ENCODE measurements around the gene CDK2AP2. TPM values are rescaled to one million over a fixed set of nuclear protein-coding genes. Genes with fewer than 3 reads are reported as not detected.

The CDK2AP2 gene
- total and polyA plus RNA-seq, 2 of the 8 experiments (the other 6 are each of a cell fraction or from before 2014, with no cell fraction given), result 49.6 to 65.1 TPM

DNA sequence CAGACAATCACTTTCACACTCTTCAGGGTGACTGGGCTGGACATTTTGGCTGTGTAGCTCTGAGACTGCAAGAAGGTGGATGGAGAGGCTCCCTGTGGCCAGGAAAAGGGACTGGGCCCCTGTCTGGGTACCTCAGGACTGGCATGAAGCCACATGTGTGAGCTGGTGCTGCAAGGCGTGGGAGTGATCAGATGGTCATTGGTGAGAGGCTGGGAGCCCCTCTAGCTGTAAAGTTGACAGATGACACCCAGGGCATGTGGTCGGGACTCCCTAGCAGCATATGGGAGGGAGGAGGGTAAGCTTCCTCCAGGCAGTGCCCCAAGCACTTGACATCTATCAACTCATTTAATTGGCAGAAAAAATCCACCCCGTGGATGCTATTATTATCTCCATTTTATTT, 34.2 kb upstream of the CDK2AP2 start:
- H3K36me3 ChIP-seq (ENCODE audit: control insufficient read depth in 2 of 4, insufficient read depth in 4 of 4, low read length in 3 of 4), result no peaks in the 10 kb centered on the region
- H2BK20ac ChIP-seq (ENCODE audit: low read length), result no peak overlapping the region
- 88% methylated on average over 3 of the region's 3 CpGs; no CpG with 5 or more reads in 1 of the 2 experiments for WGBS, 2 experiments (ENCODE audit: extremely low coverage in 1 of 2, insufficient coverage in 1 of 2, insufficient read length in 1 of 2, insufficient replicate concordance in 2 of 2, low coverage in 1 of 2, low lambda C conversion rate in 2 of 2, missing lambda C conversion rate in 1 of 2)
- H3K56ac ChIP-seq (replicated peaks; ENCODE audit: insufficient read length, low read depth, low read length), result no peak overlapping the region
- no peak overlapping the region for H2BK12ac ChIP-seq (ENCODE audit: low read depth, low read length)
- no peaks in the 10 kb centered on the region for H4K20me1 ChIP-seq (replicated peaks in 1 of 2; ENCODE audit: control insufficient read depth in 1 of 2, insufficient read depth in 2 of 2, low read length in 2 of 2)
- no peak overlapping the region for H2BK120ac ChIP-seq (replicated peaks; ENCODE audit: low read depth, low read length)
- DNase-seq (ENCODE audit: low read depth in 1 of 2, low spot score in 2 of 2), result no peak
- no peaks in the 10 kb centered on the region for H3K79me1 ChIP-seq (ENCODE audit: low read depth, low read length)
- H3K4me1 ChIP-seq (replicated peaks in 1 of 4; ENCODE audit: control insufficient read depth in 3 of 4, insufficient read depth in 4 of 4, low read length in 3 of 4), result peaks cover 0 to 5% (median 0%) of the 10 kb centered on the region in 4 experiments; a peak in 2 of 7 replicates
- no peak for FAIRE-seq
- H3K27ac ChIP-seq (ENCODE audit: low read depth, low read length), result no peak overlapping the region
- no peaks in the 10 kb centered on the region; a peak in 1 of 7 replicates for H3K27me3 ChIP-seq (replicated peaks in 1 of 4; ENCODE audit: control insufficient read depth in 3 of 4, extremely low read depth in 1 of 4, insufficient read depth in 3 of 4, low read length in 3 of 4)
- H3K9ac ChIP-seq (replicated peaks in 1 of 4; ENCODE audit: extremely low read depth in 1 of 4, low read depth in 3 of 4, low read length in 3 of 4), result no peak overlapping the region
- H2BK5ac ChIP-seq (ENCODE audit: low read depth, low read length), result no peak overlapping the region
- H3K9me3 ChIP-seq (ENCODE audit: insufficient read depth in 2 of 2, low read depth in 1 of 2, low read length in 1 of 2), result peaks cover 0 to 6% of the 10 kb centered on the region in 2 experiments; a peak in 1 of 4 replicates
- no peak overlapping the region for H3K18ac ChIP-seq (ENCODE audit: extremely low read depth, low read length)
- H2BK15ac ChIP-seq (ENCODE audit: low read length), result no peak overlapping the region
- no peak overlapping the region for H4K8ac ChIP-seq (ENCODE audit: extremely low read depth, insufficient read depth, low read length)
- CTCF ChIA-PET (ENCODE audit: partially characterized antibody), result interaction anchor here (1.1 to 3.3 kb wide), 5 partner anchors 11 to 72 kb away, joined by 3 to 11 read pairs (median 6); no protein-coding TSS in a partner anchor
- H2AK5ac ChIP-seq (ENCODE audit: low read depth, low read length), result no peak overlapping the region
- H3K4ac ChIP-seq (replicated peaks; ENCODE audit: insufficient read length, low read depth, low read length), result no peak overlapping the region
- POLR2A ChIA-PET (ENCODE audit: partially characterized antibody), result interaction anchor here (1.1 to 1.2 kb wide), 2 partner anchors 24 to 142 kb away, joined by 3 read pairs; no protein-coding TSS in a partner anchor
- H2AFZ ChIP-seq (ENCODE audit: low read length), result no peak overlapping the region
- H3K14ac ChIP-seq (ENCODE audit: insufficient read length), result no peak overlapping the region
- H3K79me2 ChIP-seq (ENCODE audit: control insufficient read depth in 1 of 2, insufficient read depth in 2 of 2, low read length in 2 of 2), result no peaks in the 10 kb centered on the region
- H4K5ac ChIP-seq (ENCODE audit: insufficient read length, low read depth, low read length), result no peak overlapping the region
- H3K4me2 ChIP-seq (ENCODE audit: insufficient read depth in 1 of 2, low read depth in 2 of 2, low read length in 2 of 2), result no peak overlapping the region
- no peak overlapping the region for H3K4me3 ChIP-seq (ENCODE audit: extremely low read depth in 1 of 4, insufficient read depth in 2 of 4, low read depth in 3 of 4, low read length in 4 of 4)
- no peak overlapping the region for H3K23ac ChIP-seq (ENCODE audit: insufficient read length)
- H3K23me2 ChIP-seq (ENCODE audit: low read depth, low read length), result no peaks in the 10 kb centered on the region
- H4K91ac ChIP-seq (replicated peaks; ENCODE audit: insufficient read length, low read length), result no peak overlapping the region
- TF ChIP-seq, protein P1, sequence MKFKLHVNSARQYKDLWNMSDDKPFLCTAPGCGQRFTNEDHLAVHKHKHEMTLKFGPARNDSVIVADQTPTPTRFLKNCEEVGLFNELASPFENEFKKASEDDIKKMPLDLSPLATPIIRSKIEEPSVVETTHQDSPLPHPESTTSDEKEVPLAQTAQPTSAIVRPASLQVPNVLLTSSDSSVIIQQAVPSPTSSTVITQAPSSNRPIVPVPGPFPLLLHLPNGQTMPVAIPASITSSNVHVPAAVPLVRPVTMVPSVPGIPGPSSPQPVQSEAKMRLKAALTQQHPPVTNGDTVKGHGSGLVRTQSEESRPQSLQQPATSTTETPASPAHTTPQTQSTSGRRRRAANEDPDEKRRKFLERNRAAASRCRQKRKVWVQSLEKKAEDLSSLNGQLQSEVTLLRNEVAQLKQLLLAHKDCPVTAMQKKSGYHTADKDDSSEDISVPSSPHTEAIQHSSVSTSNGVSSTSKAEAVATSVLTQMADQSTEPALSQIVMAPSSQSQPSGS (IDR thresholded peaks at IDR 0.05; ENCODE audit: low read length), result no peak
- TF ChIP-seq TAF1 (IDR thresholded peaks at IDR 0.05; ENCODE audit: low read depth, low read length), result no peak
- no peak for TF ChIP-seq POU5F1 (IDR thresholded peaks at IDR 0.05; ENCODE audit: low read depth, low read length)
- TF ChIP-seq CHD2 (IDR thresholded peaks at IDR 0.05; ENCODE audit: low read length), result no peak
- TF ChIP-seq SP2 (IDR thresholded peaks at IDR 0.05; ENCODE audit: low read length), result no peak
- TF ChIP-seq EZH2 (IDR thresholded peaks at IDR 0.05; ENCODE audit: low read depth, low read length, severe bottlenecking), result no peak
- TF ChIP-seq CBX5 (IDR thresholded peaks at IDR 0.05; ENCODE audit: low read depth, low read length), result no peak
- TF ChIP-seq ASH2L (IDR thresholded peaks at IDR 0.05; ENCODE audit: low read length), result no peak
- TF ChIP-seq KDM5A (IDR thresholded peaks at IDR 0.05; ENCODE audit: low read length), result no peak
- TF ChIP-seq SAP30 (IDR thresholded peaks at IDR 0.05; ENCODE audit: insufficient read depth, insufficient replicate concordance, low read length), result no peak
- TF ChIP-seq NRF1 (IDR thresholded peaks at IDR 0.05; ENCODE audit: low read depth, low read length), result no peak
- TF ChIP-seq MAFK (IDR thresholded peaks at IDR 0.05; ENCODE audit: low read depth, low read length), result no peak
- no peak for TF ChIP-seq KDM4A (IDR thresholded peaks at IDR 0.05; ENCODE audit: low read depth, low read length, severe bottlenecking)
